Hepatocyte (in vitro differentiated cells): Measurements from ENCODE around the gene NF2. TPM values are rescaled to one million over a fixed set of nuclear protein-coding genes. Genes with fewer than 3 reads are reported as not detected.

Experiments
- DNase-seq: peaks from one replicate; pipeline ENCODE4 v3.0.0-alpha.2; 2016; ENCODE audit warnings: low spot score
- H2AFZ ChIP-seq: fragments of 200-600 bp; sonication (generic); 2 replicates; pipeline ENCODE4 v1.6.0; 2016; ENCODE audit warnings: antibody characterized with exemption, mild to moderate bottlenecking
- H3K27ac ChIP-seq: fragments of 200-600 bp; sonication (generic); 2 replicates; pipeline ENCODE4 v1.5.1; 2016; ENCODE audit warnings: mild to moderate bottlenecking
- H3K27me3 ChIP-seq: fragments of 200-600 bp; sonication (generic); 2 replicates; pipeline ENCODE4 v1.6.1; 2016
- H3K36me3 ChIP-seq: fragments of 200-600 bp; sonication (generic); replicated peaks from 2 replicates; pipeline ENCODE4 v1.5.1; 2016; ENCODE audit warnings: low read depth; ENCODE audit not compliant: insufficient read depth
- H3K4me1 ChIP-seq: fragments of 200-600 bp; sonication (generic); 2 replicates; pipeline ENCODE4 v1.5.1; 2016; ENCODE audit warnings: mild to moderate bottlenecking, moderate library complexity; ENCODE audit not compliant: insufficient read depth
- H3K4me2 ChIP-seq: fragments of 200-600 bp; sonication (generic); 2 replicates; pipeline ENCODE4 v1.6.0; 2016
- H3K4me3 ChIP-seq: fragments of 200-600 bp; sonication (generic); 2 replicates; pipeline ENCODE4 v1.5.1; 2016; ENCODE audit warnings: mild to moderate bottlenecking
- H3K79me2 ChIP-seq: fragments of 200-600 bp; sonication (generic); 2 replicates; pipeline ENCODE4 v1.6.0; 2017; ENCODE audit warnings: mild to moderate bottlenecking
- H3K9me2 ChIP-seq: fragments of 200-600 bp; sonication (generic); replicated peaks from 2 replicates; pipeline ENCODE4 v1.6.0; 2017; ENCODE audit warnings: mild to moderate bottlenecking; ENCODE audit not compliant: insufficient read depth
- H3K9me3 ChIP-seq: fragments of 200-600 bp; sonication (generic); 2 replicates; pipeline ENCODE4 v1.5.1; 2016; ENCODE audit warnings: low read depth, mild to moderate bottlenecking
- H4K20me1 ChIP-seq: fragments of 200-600 bp; sonication (generic); 2 replicates; pipeline ENCODE4 v1.6.0; 2016; ENCODE audit warnings: mild to moderate bottlenecking; ENCODE audit not compliant: insufficient read depth, poor library complexity, severe bottlenecking
- CTCF ChIP-seq: fragments of 200-600 bp; sonication (generic); IDR thresholded peaks from 2 replicates; pipeline ENCODE4 v1.5.1; 2016; ENCODE audit warnings: antibody characterized with exemption, mild to moderate bottlenecking; ENCODE audit not compliant: poor library complexity
- EZH2 ChIP-seq: fragments of 200-600 bp; sonication (generic); IDR thresholded peaks from 2 replicates; pipeline ENCODE4 v1.6.1; 2016; ENCODE audit warnings: antibody characterized with exemption, mild to moderate bottlenecking, borderline replicate concordance
- EZH2phosphoT487 ChIP-seq: fragments of 200-600 bp; sonication (generic); IDR thresholded peaks from one replicate; pipeline ENCODE4 v1.6.1; 2018; ENCODE audit warnings: antibody characterized with exemption, mild to moderate bottlenecking, low read depth, moderate library complexity; ENCODE audit not compliant: unreplicated experiment, severe bottlenecking
- WGBS: methylation state at CpG from one replicate; pipeline ENCODE4 v1.1.6; 2016; ENCODE audit warnings: low lambda C conversion rate; ENCODE audit errors: missing lambda C conversion rate; 5-methylcytosine and 5-hydroxymethylcytosine counted together
- polyA plus RNA-seq: library from polyadenylated mRNA; unstranded; fragments of >200 nt; fragmentation: Nextera tagmentation; extraction: Ambion mirVana; gene quantifications from 2 replicates; pipeline ENCODE4 v1.2.1, GENCODE V29; 2016
- total RNA-seq: library from RNA; depleted of rRNA; stranded (reverse); fragments of >200 nt; gene quantifications from 2 replicates; pipeline ENCODE4 v1.2.3, GENCODE V29; 2014

Gene NF2
- total and polyA plus RNA-seq, 2 experiments from 2014 or later: 18.5 to 30.7 TPM

GRCh38 chr22:29626497-29627195 is 23.2 kb downstream of the NF2 start:
- no peaks in the 10 kb centered on the region for H3K9me3 ChIP-seq
- no peak overlapping the region for H3K4me2 ChIP-seq
- H3K9me2 ChIP-seq: no peaks in the 10 kb centered on the region
- H3K4me1 ChIP-seq: peaks cover 37% of the 10 kb centered on the region
- no peaks in the 10 kb centered on the region for H3K27me3 ChIP-seq
- TF ChIP-seq EZH2phosphoT487 (no peak), CTCF (no peak), EZH2 (no peak)
- H3K36me3 ChIP-seq: no peaks in the 10 kb centered on the region
- H3K27ac ChIP-seq: no peak overlapping the region
- DNase-seq: no peak
- H3K79me2 ChIP-seq: peaks cover 57% of the 10 kb centered on the region
- H2AFZ ChIP-seq: no peak overlapping the region
- no peak overlapping the region for H3K4me3 ChIP-seq
- 85% methylated on average over 3 of the region's 3 CpGs for WGBS
- H4K20me1 ChIP-seq: no peaks in the 10 kb centered on the region

GRCh38 chr22:29627196-29627535 is 23.7 kb downstream of the NF2 start:
- no peaks in the 10 kb centered on the region for H3K9me2 ChIP-seq
- no peak overlapping the region for H3K4me3 ChIP-seq
- no peak overlapping the region for H2AFZ ChIP-seq
- H3K4me2 ChIP-seq: no peak overlapping the region
- no peaks in the 10 kb centered on the region for H3K9me3 ChIP-seq
- no peak for DNase-seq
- no peaks in the 10 kb centered on the region for H4K20me1 ChIP-seq
- WGBS: 71% methylated on average over 3 of the region's 3 CpGs
- H3K27me3 ChIP-seq: no peaks in the 10 kb centered on the region
- H3K27ac ChIP-seq: no peak overlapping the region
- H3K36me3 ChIP-seq: no peaks in the 10 kb centered on the region
- TF ChIP-seq EZH2 (no peak), CTCF (no peak), EZH2phosphoT487 (no peak)
- peaks cover 57% of the 10 kb centered on the region for H3K79me2 ChIP-seq
- peaks cover 36% of the 10 kb centered on the region for H3K4me1 ChIP-seq

- TF ChIP-seq EZH2 (no peak), CTCF (no peak), EZH2phosphoT487 (no peak)
- H2AFZ ChIP-seq: no peak overlapping the region
- peak overlapping the region; percentile 55 for H3K27ac ChIP-seq
Measured at GRCh38 chr22:29628996-29629902, 25.8 kb downstream of the NF2 start.

More at GRCh38 chr22:29628996-29629902, 25.8 kb downstream of the NF2 start:
- Histone ChIP-seq H4K20me1 (peaks cover 4% of the 10 kb centered on the region), H3K4me1 (peaks cover 36% of the 10 kb centered on the region), H3K4me2 (peak overlapping the region; percentile 60), H3K9me2 (no peaks in the 10 kb centered on the region), H3K4me3 (no peak overlapping the region), H3K9me3 (no peaks in the 10 kb centered on the region), H3K79me2 (peaks cover 66% of the 10 kb centered on the region), H3K36me3 (no peaks in the 10 kb centered on the region), H3K27me3 (no peaks in the 10 kb centered on the region)
- DNase-seq: no peak
- 52% methylated on average over 10 of the region's 10 CpGs for WGBS
